GM23248 (cell line): ENCODE data around the gene LRRN2.

Experiments
- EZH2 ChIP-seq: fragments of 200-600 bp; sonication (generic); IDR thresholded peaks from 2 replicates; pipeline ENCODE4 v1.6.1; 2018; ENCODE audit warnings: antibody characterized with exemption, mild to moderate bottlenecking; ENCODE audit not compliant: insufficient read depth, poor library complexity, severe bottlenecking
- EZH2phosphoT487 ChIP-seq: fragments of 200-600 bp; sonication (generic); IDR thresholded peaks from 2 replicates; pipeline ENCODE4 v1.6.1; 2018; ENCODE audit warnings: antibody characterized with exemption, moderate library complexity, mild to moderate bottlenecking, low read depth; ENCODE audit not compliant: insufficient read depth

DNA sequence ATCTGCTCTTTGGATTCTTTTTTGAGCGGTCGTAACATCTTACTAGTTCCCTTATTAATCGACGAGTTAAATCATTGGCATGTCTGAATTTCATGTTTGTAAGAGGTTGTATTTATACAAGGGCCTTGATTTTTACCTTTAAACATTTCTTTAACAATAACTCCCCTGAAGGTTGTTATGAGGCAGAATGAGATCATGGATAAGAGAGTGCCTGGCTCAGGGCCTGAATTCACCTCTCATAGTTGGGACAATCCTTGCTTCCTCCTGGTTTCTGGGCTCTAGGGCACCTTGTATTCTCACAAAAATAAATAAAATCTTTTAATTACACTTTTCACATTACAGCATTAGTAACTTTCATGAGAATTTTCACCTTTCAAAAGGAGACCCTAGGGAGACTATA, 113.9 kb downstream of the LRRN2 start:
- TF ChIP-seq EZH2phosphoT487 (no peak), EZH2 (no peak)
